Endothelial cell of umbilical vein (primary cell): ENCODE data around the gene CARD9.

Experiments
- EZH2 ChIP-seq: IDR thresholded peaks from 2 replicates; pipeline ENCODE4 v1.6.1; 2012; ENCODE audit warnings: borderline replicate concordance, low read depth, mild to moderate bottlenecking, moderate library complexity, low read length, inconsistent platforms; ENCODE audit not compliant: severe bottlenecking
- FOS ChIP-seq: IDR thresholded peaks from 2 replicates; pipeline ENCODE4 v1.6.1; 2011; ENCODE audit warnings: mild to moderate bottlenecking, low read length, moderate library complexity, borderline replicate concordance; ENCODE audit not compliant: insufficient read depth
- JUN ChIP-seq: IDR thresholded peaks from 2 replicates; pipeline ENCODE4 v1.6.1; 2011; ENCODE audit warnings: borderline replicate concordance, low read depth; ENCODE audit not compliant: insufficient read length, insufficient read depth
- MYC ChIP-seq: IDR thresholded peaks from one replicate; pipeline ENCODE4 v1.6.1; 2011; ENCODE audit warnings: mild to moderate bottlenecking, low read depth, low read length
- POLR2A ChIP-seq: IDR thresholded peaks from 2 replicates; pipeline ENCODE4 v1.6.1; 2012; ENCODE audit warnings: low read depth, mild to moderate bottlenecking, control low read depth, low read length
- POLR2AphosphoS5 ChIP-seq: IDR thresholded peaks from 2 replicates; pipeline ENCODE4 v1.6.1; 2012; ENCODE audit warnings: low read depth, mild to moderate bottlenecking, control low read depth, low read length, moderate library complexity; ENCODE audit not compliant: insufficient read depth
- TF ChIP-seq, protein P1 (sequence below), 2 donors: IDR thresholded peaks; 1 replicate in 1 of 2; 2 replicates in 1 of 2; pipeline ENCODE4 v1.5.1; 2011; ENCODE audit warnings: low read length in 2 of 2, mild to moderate bottlenecking in 2 of 2, moderate library complexity in 2 of 2, control low read depth in 1 of 2, inconsistent platforms in 1 of 2, low read depth in 1 of 2; ENCODE audit not compliant: insufficient read depth in 1 of 2; ENCODE audit errors: extremely low read depth in 1 of 2
- TF ChIP-seq, protein P2 (sequence below): IDR thresholded peaks from 2 replicates; pipeline ENCODE4 v1.6.1; 2011; ENCODE audit not compliant: insufficient read depth, insufficient read length

DNA sequence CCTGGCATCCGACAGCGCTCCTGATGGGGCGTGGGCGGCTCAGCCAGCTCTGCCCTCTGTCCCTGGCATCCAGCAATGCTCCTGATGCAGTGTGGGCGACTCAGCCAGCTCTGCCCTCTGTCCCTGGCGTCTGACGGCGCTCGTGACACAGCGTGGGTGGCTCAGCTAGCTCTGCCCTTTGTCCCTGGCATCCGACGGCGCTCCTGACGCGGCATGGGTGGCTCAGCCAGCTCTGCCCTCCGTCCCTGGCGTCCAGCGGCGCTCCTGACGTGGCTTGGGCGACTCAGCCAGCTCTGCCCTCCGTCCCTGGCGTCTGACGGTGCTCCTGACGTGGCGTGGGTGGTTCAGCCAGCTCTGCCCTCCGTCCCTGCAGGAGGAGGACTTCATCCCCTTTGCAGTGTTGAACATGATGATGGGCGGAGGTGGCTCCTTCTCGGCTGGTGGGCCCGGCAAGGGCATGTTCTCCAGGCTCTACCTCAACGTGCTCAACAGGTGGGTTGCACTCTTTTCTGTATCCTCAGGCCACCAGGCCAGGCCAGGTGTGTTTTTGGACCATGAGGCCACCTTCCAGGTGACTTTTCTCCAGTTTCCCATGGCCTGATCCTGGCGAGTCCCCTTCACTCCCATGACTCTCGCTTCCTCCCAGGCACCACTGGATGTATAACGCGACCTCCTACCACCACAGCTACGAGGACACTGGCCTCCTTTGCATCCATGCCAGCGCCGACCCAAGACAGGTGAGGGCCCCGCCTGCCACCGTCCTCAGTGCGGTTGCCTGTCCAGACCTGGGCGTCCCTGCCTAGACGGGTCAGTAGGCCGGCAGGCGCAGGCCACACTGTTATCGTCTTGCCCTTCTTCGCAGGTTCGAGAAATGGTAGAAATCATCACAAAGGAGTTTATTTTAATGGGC is 45.0 kb upstream of the CARD9 start:
- TF ChIP-seq, protein P1, sequence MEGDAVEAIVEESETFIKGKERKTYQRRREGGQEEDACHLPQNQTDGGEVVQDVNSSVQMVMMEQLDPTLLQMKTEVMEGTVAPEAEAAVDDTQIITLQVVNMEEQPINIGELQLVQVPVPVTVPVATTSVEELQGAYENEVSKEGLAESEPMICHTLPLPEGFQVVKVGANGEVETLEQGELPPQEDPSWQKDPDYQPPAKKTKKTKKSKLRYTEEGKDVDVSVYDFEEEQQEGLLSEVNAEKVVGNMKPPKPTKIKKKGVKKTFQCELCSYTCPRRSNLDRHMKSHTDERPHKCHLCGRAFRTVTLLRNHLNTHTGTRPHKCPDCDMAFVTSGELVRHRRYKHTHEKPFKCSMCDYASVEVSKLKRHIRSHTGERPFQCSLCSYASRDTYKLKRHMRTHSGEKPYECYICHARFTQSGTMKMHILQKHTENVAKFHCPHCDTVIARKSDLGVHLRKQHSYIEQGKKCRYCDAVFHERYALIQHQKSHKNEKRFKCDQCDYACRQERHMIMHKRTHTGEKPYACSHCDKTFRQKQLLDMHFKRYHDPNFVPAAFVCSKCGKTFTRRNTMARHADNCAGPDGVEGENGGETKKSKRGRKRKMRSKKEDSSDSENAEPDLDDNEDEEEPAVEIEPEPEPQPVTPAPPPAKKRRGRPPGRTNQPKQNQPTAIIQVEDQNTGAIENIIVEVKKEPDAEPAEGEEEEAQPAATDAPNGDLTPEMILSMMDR (IDR thresholded peaks at IDR 0.05; ENCODE audit: extremely low read depth in 1 of 2, insufficient read depth in 1 of 2, low read depth in 1 of 2, low read length in 2 of 2): no peak
- TF ChIP-seq POLR2AphosphoS5 (no peak), POLR2A (no peak), MYC (no peak), EZH2 (no peak), FOS (no peak), JUN (no peak)
- TF ChIP-seq, protein P2, sequence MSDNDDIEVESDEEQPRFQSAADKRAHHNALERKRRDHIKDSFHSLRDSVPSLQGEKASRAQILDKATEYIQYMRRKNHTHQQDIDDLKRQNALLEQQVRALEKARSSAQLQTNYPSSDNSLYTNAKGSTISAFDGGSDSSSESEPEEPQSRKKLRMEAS: no peak
